ENCODE data around the gene JARID2. TPM values are rescaled to one million over a fixed set of nuclear protein-coding genes. Genes with fewer than 3 reads are reported as not detected.

JARID2 gene
- polyA plus RNA-seq (2011; rRNA removed) (9.7 and 10.2 TPM in 2 replicates), polyA minus RNA-seq (2011; rRNA and poly(A)+ RNA removed) (16.3 and 17.6 TPM in 2 replicates)

DNA sequence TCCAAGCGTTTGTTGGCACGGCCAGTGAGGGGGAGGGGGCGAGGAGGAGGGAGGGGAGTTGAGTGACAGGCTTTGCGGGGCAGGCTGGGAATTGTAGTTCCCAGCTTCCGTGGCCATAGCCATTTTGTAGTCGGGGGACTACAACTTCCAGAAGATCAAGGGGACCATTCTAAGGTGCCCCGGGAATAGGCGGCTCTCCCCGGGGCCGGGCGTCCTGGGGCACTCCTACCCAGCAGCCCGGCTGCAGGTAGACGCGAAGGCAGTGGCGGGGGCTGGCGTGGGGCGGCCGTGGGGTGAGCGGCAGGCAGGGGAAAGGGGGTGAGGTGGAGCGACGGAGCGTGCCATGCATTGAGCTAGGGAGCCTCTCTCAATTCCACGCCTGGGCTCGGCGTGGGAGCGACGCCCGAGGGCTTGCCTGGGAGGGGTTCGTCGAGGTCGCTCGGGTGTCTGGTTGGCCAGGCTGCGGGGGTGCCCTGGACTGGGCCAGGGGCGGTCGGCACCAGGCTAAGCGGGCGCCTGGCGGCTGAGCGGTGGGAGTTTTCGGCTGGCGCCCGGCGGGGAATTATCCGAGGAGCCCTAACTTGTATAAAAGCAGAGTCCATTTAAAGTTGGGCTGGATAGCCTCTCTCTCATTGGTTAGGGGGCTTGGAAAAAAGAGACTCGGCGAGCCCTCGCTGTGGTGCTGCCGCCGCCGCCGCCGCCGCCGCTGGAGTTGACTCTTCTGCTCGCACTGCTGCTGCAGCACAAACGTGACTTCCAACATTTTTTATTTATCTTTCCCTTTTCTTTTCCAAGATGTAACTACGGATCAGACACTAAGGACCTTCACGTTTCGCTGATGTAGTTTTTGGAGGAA is at the start of gene JARID2:
TSS of gene JARID2 (plus strand) at position 709 of the 856 bp plus-strand sequence. CDS start 471 bp downstream, outside the sequence.
- TF ChIP-seq, protein P1, sequence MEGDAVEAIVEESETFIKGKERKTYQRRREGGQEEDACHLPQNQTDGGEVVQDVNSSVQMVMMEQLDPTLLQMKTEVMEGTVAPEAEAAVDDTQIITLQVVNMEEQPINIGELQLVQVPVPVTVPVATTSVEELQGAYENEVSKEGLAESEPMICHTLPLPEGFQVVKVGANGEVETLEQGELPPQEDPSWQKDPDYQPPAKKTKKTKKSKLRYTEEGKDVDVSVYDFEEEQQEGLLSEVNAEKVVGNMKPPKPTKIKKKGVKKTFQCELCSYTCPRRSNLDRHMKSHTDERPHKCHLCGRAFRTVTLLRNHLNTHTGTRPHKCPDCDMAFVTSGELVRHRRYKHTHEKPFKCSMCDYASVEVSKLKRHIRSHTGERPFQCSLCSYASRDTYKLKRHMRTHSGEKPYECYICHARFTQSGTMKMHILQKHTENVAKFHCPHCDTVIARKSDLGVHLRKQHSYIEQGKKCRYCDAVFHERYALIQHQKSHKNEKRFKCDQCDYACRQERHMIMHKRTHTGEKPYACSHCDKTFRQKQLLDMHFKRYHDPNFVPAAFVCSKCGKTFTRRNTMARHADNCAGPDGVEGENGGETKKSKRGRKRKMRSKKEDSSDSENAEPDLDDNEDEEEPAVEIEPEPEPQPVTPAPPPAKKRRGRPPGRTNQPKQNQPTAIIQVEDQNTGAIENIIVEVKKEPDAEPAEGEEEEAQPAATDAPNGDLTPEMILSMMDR (IDR thresholded peaks at IDR 0.05; ENCODE audit: low read depth, low read length), result no peak
- no peaks in the 10 kb centered on the region for H3K9me3 ChIP-seq (ENCODE audit: control insufficient read depth, insufficient read depth, low read length)
- ChIA-PET CTCF (no interaction called here), POLR2A (interaction anchor here (0.5 to 1.2 kb wide), 6 partner anchors 173 to 769 kb away, joined by 3 to 9 read pairs (median 4); no protein-coding TSS in a partner anchor)
- peak; percentile 95 for DNase-seq (ENCODE audit: low read depth, low spot score)
- H3K27ac ChIP-seq (ENCODE audit: low read depth, low read length), result peak within 1 kb of the TSS; percentile 78
- peak within 1 kb of the TSS; percentile 94 for H3K4me3 ChIP-seq (ENCODE audit: low read depth, low read length)
- no peaks in the 10 kb centered on the region for H3K27me3 ChIP-seq (ENCODE audit: control insufficient read depth, insufficient read depth, low read length)

GRCh38 chr6:15200087-15200486 is 45.8 kb upstream of the JARID2 start:
- H3K27me3 ChIP-seq (ENCODE audit: control insufficient read depth, insufficient read depth, low read length), result peaks cover 3% of the 10 kb centered on the region
- no peaks in the 10 kb centered on the region; the same call in 1 of the 2 replicates for H3K9me3 ChIP-seq (ENCODE audit: control insufficient read depth, insufficient read depth, low read length)
- no peak for DNase-seq (ENCODE audit: low read depth, low spot score)
- TF ChIP-seq, protein P1 (IDR thresholded peaks at IDR 0.05; ENCODE audit: low read depth, low read length), result no peak
- no peak overlapping the region for H3K4me3 ChIP-seq (ENCODE audit: low read depth, low read length)
- POLR2A ChIA-PET, result no interaction called here
- CTCF ChIA-PET, result no interaction called here
- H3K27ac ChIP-seq (ENCODE audit: low read depth, low read length), result no peak overlapping the region

- no peak overlapping the region for H3K4me3 ChIP-seq (ENCODE audit: low read depth, low read length)
- TF ChIP-seq, protein P1 (IDR thresholded peaks at IDR 0.05; ENCODE audit: low read depth, low read length), result no peak
- no peak for DNase-seq (ENCODE audit: low read depth, low spot score)
- no peaks in the 10 kb centered on the region for H3K27me3 ChIP-seq (ENCODE audit: control insufficient read depth, insufficient read depth, low read length)
- CTCF ChIA-PET, result interaction anchor here (0.8 kb wide), 1 partner anchor 10 kb away, joined by 4 read pairs; no protein-coding TSS in a partner anchor
- POLR2A ChIA-PET, result no interaction called here
- H3K9me3 ChIP-seq (ENCODE audit: control insufficient read depth, insufficient read depth, low read length), result no peaks in the 10 kb centered on the region; the same call in 1 of the 2 replicates
- H3K27ac ChIP-seq (ENCODE audit: low read depth, low read length), result no peak overlapping the region
These were observed 40.5 kb upstream of the JARID2 start for GRCh38 chr6:15205321-15205720.

GRCh38 chr6:15206887-15207286 is 39.0 kb upstream of the JARID2 start:
- H3K27ac ChIP-seq (ENCODE audit: low read depth, low read length), result no peak overlapping the region

More at GRCh38 chr6:15206887-15207286, 39.0 kb upstream of the JARID2 start:
- Histone ChIP-seq H3K9me3 (ENCODE audit: control insufficient read depth, insufficient read depth, low read length) (no peaks in the 10 kb centered on the region; the same call in 1 of the 2 replicates), H3K27me3 (ENCODE audit: control insufficient read depth, insufficient read depth, low read length) (no peaks in the 10 kb centered on the region), H3K4me3 (ENCODE audit: low read depth, low read length) (no peak overlapping the region)
- ChIA-PET POLR2A (no interaction called here), CTCF (no interaction called here)
- TF ChIP-seq, protein P1 (IDR thresholded peaks at IDR 0.05; ENCODE audit: low read depth, low read length), result no peak
- DNase-seq (ENCODE audit: low read depth, low spot score), result no peak
